Measurements from ENCODE around the gene WDR87. TPM values are rescaled to one million over a fixed set of nuclear protein-coding genes. Genes with fewer than 3 reads are reported as not detected.

The WDR87 gene
- total and polyA plus RNA-seq, 2 of the 8 experiments (the other 6 are each of a cell fraction or from before 2014, with no cell fraction given): not detected

DNA sequence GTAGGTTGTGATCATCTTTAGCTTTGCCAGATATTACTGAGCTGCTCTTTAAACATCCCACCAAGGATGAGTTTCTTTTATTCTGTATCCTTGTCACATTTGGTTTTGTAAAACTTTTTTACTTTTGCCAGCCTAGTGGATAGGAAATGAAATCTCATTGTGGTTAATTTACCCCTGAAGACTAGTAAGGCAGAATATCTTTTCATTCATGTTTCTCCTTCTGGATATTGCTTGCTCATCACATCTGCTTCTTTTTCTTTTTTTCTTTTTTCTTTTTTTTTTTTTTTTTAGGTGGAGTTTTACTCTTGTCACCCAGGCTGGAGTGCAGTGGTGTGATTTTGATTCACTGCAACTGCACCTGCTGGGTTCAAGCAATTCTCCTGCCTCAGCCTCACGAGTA lies 32.0 kb upstream of the WDR87 start (continued):
- TF ChIP-seq, protein P1, sequence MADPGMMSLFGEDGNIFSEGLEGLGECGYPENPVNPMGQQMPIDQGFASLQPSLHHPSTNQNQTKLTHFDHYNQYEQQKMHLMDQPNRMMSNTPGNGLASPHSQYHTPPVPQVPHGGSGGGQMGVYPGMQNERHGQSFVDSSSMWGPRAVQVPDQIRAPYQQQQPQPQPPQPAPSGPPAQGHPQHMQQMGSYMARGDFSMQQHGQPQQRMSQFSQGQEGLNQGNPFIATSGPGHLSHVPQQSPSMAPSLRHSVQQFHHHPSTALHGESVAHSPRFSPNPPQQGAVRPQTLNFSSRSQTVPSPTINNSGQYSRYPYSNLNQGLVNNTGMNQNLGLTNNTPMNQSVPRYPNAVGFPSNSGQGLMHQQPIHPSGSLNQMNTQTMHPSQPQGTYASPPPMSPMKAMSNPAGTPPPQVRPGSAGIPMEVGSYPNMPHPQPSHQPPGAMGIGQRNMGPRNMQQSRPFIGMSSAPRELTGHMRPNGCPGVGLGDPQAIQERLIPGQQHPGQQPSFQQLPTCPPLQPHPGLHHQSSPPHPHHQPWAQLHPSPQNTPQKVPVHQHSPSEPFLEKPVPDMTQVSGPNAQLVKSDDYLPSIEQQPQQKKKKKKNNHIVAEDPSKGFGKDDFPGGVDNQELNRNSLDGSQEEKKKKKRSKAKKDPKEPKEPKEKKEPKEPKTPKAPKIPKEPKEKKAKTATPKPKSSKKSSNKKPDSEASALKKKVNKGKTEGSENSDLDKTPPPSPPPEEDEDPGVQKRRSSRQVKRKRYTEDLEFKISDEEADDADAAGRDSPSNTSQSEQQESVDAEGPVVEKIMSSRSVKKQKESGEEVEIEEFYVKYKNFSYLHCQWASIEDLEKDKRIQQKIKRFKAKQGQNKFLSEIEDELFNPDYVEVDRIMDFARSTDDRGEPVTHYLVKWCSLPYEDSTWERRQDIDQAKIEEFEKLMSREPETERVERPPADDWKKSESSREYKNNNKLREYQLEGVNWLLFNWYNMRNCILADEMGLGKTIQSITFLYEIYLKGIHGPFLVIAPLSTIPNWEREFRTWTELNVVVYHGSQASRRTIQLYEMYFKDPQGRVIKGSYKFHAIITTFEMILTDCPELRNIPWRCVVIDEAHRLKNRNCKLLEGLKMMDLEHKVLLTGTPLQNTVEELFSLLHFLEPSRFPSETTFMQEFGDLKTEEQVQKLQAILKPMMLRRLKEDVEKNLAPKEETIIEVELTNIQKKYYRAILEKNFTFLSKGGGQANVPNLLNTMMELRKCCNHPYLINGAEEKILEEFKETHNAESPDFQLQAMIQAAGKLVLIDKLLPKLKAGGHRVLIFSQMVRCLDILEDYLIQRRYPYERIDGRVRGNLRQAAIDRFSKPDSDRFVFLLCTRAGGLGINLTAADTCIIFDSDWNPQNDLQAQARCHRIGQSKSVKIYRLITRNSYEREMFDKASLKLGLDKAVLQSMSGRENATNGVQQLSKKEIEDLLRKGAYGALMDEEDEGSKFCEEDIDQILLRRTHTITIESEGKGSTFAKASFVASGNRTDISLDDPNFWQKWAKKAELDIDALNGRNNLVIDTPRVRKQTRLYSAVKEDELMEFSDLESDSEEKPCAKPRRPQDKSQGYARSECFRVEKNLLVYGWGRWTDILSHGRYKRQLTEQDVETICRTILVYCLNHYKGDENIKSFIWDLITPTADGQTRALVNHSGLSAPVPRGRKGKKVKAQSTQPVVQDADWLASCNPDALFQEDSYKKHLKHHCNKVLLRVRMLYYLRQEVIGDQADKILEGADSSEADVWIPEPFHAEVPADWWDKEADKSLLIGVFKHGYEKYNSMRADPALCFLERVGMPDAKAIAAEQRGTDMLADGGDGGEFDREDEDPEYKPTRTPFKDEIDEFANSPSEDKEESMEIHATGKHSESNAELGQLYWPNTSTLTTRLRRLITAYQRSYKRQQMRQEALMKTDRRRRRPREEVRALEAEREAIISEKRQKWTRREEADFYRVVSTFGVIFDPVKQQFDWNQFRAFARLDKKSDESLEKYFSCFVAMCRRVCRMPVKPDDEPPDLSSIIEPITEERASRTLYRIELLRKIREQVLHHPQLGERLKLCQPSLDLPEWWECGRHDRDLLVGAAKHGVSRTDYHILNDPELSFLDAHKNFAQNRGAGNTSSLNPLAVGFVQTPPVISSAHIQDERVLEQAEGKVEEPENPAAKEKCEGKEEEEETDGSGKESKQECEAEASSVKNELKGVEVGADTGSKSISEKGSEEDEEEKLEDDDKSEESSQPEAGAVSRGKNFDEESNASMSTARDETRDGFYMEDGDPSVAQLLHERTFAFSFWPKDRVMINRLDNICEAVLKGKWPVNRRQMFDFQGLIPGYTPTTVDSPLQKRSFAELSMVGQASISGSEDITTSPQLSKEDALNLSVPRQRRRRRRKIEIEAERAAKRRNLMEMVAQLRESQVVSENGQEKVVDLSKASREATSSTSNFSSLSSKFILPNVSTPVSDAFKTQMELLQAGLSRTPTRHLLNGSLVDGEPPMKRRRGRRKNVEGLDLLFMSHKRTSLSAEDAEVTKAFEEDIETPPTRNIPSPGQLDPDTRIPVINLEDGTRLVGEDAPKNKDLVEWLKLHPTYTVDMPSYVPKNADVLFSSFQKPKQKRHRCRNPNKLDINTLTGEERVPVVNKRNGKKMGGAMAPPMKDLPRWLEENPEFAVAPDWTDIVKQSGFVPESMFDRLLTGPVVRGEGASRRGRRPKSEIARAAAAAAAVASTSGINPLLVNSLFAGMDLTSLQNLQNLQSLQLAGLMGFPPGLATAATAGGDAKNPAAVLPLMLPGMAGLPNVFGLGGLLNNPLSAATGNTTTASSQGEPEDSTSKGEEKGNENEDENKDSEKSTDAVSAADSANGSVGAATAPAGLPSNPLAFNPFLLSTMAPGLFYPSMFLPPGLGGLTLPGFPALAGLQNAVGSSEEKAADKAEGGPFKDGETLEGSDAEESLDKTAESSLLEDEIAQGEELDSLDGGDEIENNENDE (IDR thresholded peaks at IDR 0.05; ENCODE audit: insufficient replicate concordance, low read length): no peak
- TF ChIP-seq GABPA (IDR thresholded peaks at IDR 0.05; ENCODE audit: borderline replicate concordance, insufficient read depth, low read length): no peak

Data from H1 (cell line).